ENCODE results near the gene SLC43A1.

- no peak for TF ChIP-seq CTCF (IDR thresholded peaks at IDR 0.05)
- no peak for TF ChIP-seq POLR2A (IDR thresholded peaks at IDR 0.05)
Observed at GRCh38 chr11:57497303-57498247, 17.9 kb downstream of the SLC43A1 start.
